Measurements from ENCODE around the gene SYNJ2. TPM values are rescaled to one million over a fixed set of nuclear protein-coding genes. Genes with fewer than 3 reads are reported as not detected.

Gene SYNJ2
- total RNA-seq, 1 experiment from 2014 or later, result 24.5 TPM

DNA sequence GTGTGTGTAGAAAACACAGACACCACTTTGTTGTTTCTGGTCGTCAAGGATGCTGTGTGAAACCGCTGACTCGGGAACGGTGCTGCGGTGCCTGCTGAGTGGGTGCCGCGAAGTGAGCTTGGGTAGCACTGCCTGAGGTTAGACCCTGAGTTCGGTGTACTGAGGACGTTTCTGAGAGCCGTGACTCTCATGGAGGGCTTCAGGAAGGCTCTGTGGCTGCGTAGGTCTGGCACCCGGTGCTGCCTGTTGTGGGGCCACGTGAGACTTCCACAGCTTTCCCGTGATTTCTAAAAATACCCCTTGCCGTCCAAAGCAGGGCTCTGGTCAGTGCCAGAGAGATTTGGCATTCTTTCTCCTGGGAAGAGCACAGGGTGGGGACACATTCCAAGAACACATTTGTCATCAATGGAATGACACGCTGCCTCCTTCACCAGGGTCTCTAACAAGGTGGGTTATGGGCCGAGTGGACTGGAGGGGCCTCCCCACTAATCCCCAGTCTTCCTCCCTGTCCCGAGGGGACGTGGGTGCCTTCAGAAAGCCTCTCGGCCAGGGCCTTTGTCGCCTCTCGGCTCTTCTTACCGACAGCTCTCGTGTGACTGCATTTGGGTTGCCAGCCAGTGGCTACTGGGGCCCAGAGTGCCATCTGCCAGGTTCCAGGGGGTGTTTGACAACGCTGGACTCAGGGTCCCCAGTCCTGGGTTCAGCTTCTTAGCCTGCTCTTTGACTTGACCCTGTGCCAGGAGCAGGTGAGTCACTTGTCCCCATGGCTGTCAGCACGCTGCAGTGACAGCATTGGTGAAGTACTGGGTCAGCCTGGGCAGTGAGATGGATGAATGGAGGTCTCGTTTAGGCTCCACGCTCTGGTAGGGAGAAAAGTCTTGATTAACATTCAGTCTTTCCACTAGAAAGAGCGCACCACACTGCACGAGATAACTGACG is 62.2 kb downstream of the SYNJ2 start:
- TF ChIP-seq, protein P1, sequence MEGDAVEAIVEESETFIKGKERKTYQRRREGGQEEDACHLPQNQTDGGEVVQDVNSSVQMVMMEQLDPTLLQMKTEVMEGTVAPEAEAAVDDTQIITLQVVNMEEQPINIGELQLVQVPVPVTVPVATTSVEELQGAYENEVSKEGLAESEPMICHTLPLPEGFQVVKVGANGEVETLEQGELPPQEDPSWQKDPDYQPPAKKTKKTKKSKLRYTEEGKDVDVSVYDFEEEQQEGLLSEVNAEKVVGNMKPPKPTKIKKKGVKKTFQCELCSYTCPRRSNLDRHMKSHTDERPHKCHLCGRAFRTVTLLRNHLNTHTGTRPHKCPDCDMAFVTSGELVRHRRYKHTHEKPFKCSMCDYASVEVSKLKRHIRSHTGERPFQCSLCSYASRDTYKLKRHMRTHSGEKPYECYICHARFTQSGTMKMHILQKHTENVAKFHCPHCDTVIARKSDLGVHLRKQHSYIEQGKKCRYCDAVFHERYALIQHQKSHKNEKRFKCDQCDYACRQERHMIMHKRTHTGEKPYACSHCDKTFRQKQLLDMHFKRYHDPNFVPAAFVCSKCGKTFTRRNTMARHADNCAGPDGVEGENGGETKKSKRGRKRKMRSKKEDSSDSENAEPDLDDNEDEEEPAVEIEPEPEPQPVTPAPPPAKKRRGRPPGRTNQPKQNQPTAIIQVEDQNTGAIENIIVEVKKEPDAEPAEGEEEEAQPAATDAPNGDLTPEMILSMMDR (conservative IDR thresholded peaks at IDR 0.05), result no peak
- H3K56ac ChIP-seq (ENCODE audit: insufficient read length, low read depth, low read length), result no peak overlapping the region
- WGBS (ENCODE audit: extremely low coverage, insufficient read length, low lambda C conversion rate), result no CpG with 5 or more reads among the region's 31 CpGs
- H3K4me1 Mint-ChIP-seq, result peaks cover 13 to 17% of the 10 kb centered on the region in 2 experiments
- no peaks in the 10 kb centered on the region for H3K27me3 Mint-ChIP-seq (ENCODE audit: low read depth)
- H3K9ac ChIP-seq (ENCODE audit: extremely low read depth, insufficient read length, low read length), result no peak overlapping the region
- no peak overlapping the region for H3K4me2 ChIP-seq (ENCODE audit: insufficient read depth, insufficient read length, low read length)
- no peak overlapping the region for H2BK12ac ChIP-seq (ENCODE audit: insufficient read length, low read depth, low read length)
- H2BK20ac ChIP-seq (ENCODE audit: low read depth, low read length, poor library complexity, severe bottlenecking), result no peak overlapping the region
- no peak overlapping the region for H3T11ph ChIP-seq (ENCODE audit: low read length)
- H4K5ac ChIP-seq (ENCODE audit: insufficient read length, low read depth, low read length), result no peak overlapping the region
- no peaks in the 10 kb centered on the region for H3K27me3 ChIP-seq (ENCODE audit: insufficient read depth, low read length)
- no peak overlapping the region for H2BK120ac ChIP-seq (ENCODE audit: low read depth, low read length, poor library complexity, severe bottlenecking)
- no peaks in the 10 kb centered on the region for H3K9me3 Mint-ChIP-seq
- no peak overlapping the region for H3K18ac ChIP-seq (ENCODE audit: insufficient read length, low read depth, low read length)
- peak overlapping the region in 2 of 3 experiments; percentile 4 to 79; a peak in 1 of 7 replicates for H3K27ac Mint-ChIP-seq
- no peak overlapping the region for H3K4ac ChIP-seq (ENCODE audit: low read depth, low read length)
- peaks cover 0 to 38% (median 4%) of the 10 kb centered on the region in 3 experiments; a peak in 5 of 7 replicates for H3K36me3 Mint-ChIP-seq (ENCODE audit: insufficient read depth in 1 of 3, low read depth in 3 of 3)
- H2AFZ ChIP-seq (ENCODE audit: low read length), result no peak overlapping the region
- H4K20me1 ChIP-seq (ENCODE audit: control insufficient read depth, insufficient read depth, insufficient read length), result no peaks in the 10 kb centered on the region
- H3K23me2 ChIP-seq (ENCODE audit: insufficient read length, low read depth, low read length, poor library complexity, severe bottlenecking), result no peaks in the 10 kb centered on the region
- DNase-seq, result peak; percentile 22
- no peaks in the 10 kb centered on the region; the same call in 1 of the 2 replicates for H3K4me1 ChIP-seq (ENCODE audit: insufficient read depth, low read length)
- no peak overlapping the region for H4K8ac ChIP-seq (replicated peaks; ENCODE audit: insufficient read length, low read depth, low read length)
- H3K23ac ChIP-seq (ENCODE audit: insufficient read length, low read depth, low read length), result no peak overlapping the region
- no peaks in the 10 kb centered on the region for H3K79me1 ChIP-seq (ENCODE audit: insufficient read depth, low read depth, low read length, poor library complexity, severe bottlenecking)
- H2BK5ac ChIP-seq (ENCODE audit: insufficient read length, low read length), result no peak overlapping the region
- no peaks in the 10 kb centered on the region for H3K9me3 ChIP-seq (ENCODE audit: control insufficient read depth, low read depth, low read length)
- no peak overlapping the region for H2BK15ac ChIP-seq (ENCODE audit: low read depth, low read length)
- no peak overlapping the region for H2AK5ac ChIP-seq (ENCODE audit: insufficient read length, low read length)
- no peak overlapping the region for H3K4me3 Mint-ChIP-seq
- no peak overlapping the region for H3K27ac ChIP-seq (ENCODE audit: insufficient read length, low read depth, low read length)
- no peak overlapping the region for H4K91ac ChIP-seq (ENCODE audit: insufficient read length, low read depth, low read length)
- H3K79me2 ChIP-seq (ENCODE audit: insufficient read depth, low read length), result no peaks in the 10 kb centered on the region
- H3K14ac ChIP-seq (ENCODE audit: insufficient read depth, low read length), result no peak overlapping the region
